HCT116 (cell line): Measurements from ENCODE around the gene TMEM144.

Experiments used
- CEBPB ChIP-seq: IDR thresholded peaks from 2 replicates; pipeline ENCODE4 v1.6.1; 2012; ENCODE audit warnings: low read depth
- EZH2 ChIP-seq: fragments of 200-600 bp; sonication (generic); IDR thresholded peaks from 2 replicates; pipeline ENCODE4 v1.6.1; 2017; ENCODE audit warnings: antibody characterized with exemption, mixed run types
- POLR2A ChIP-seq: IDR thresholded peaks from 2 replicates; pipeline ENCODE4 v1.7.0; 2011; ENCODE audit warnings: borderline replicate concordance; ENCODE audit not compliant: insufficient read depth, insufficient read length; ENCODE audit errors: extremely low read depth
- POLR2AphosphoS5 ChIP-seq: IDR thresholded peaks from 2 replicates; pipeline ENCODE4 v1.6.1; 2011; ENCODE audit warnings: mild to moderate bottlenecking, low read depth, low read length, moderate library complexity
- TF ChIP-seq, protein P1 (sequence below), 3 experiments: fragments of 200-600 bp in 1 of 3; sonication (generic) in 1 of 3; IDR thresholded peaks in 2 of 3; conservative IDR thresholded peaks in 1 of 3; 2 replicates each; pipeline ENCODE4 v1.5.1; 2012 to 2017; ENCODE audit warnings: low read depth in 2 of 3, low read length in 2 of 3, antibody characterized with exemption in 1 of 3, borderline replicate concordance in 1 of 3, control low read depth in 1 of 3, mild to moderate bottlenecking in 1 of 3, mixed read lengths in 1 of 3, mixed run types in 1 of 3, moderate library complexity in 1 of 3; ENCODE audit not compliant: insufficient read depth in 1 of 3
- TF ChIP-seq, protein P2 (sequence below): IDR thresholded peaks from 2 replicates; pipeline ENCODE4 v1.6.1; 2012
- TF ChIP-seq, protein P3 (sequence below): IDR thresholded peaks from 2 replicates; pipeline ENCODE4 v1.6.1; 2012

DNA sequence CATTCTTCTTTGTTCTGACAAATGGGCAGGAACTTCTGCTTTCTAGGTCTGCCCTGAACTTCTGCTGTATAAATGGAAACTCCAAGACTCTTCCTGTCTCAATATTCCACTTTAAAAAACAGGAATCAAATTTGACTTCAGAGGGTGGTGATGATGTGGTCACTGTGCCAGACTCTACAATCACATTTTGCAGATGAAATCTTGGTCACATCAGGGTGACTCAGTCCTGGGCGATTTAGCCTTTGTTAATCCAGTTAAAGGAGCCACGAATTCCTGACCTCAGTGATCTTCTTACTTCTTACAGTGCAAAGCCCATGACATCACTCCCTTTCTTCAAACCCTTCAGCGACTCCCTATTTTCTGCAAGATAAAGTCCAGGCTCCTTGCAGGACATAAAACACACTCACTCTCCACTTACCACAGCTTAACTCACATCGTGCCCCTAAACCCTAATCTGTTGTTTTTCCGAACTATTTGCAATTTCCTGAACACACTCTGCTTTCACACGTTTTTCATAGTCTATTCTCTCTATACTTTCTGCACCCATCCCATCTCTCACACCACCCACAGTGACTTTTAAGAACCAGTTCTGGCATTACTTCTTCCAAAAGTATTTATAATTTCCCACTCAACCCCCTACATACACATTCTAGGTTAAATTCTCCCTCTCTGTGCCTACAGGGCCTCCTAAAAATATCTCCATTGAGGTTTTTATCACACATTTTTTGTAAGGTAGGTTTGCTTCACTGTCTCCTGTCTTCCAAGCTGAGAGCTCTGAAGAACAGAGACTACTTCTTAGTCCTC lies 48.5 kb upstream of the TMEM144 start:
- no peak for TF ChIP-seq EZH2
- TF ChIP-seq CEBPB, result peak; percentile 23; the same call in 1 of the 2 replicates
- TF ChIP-seq POLR2AphosphoS5, result no peak
- TF ChIP-seq, protein P1, sequence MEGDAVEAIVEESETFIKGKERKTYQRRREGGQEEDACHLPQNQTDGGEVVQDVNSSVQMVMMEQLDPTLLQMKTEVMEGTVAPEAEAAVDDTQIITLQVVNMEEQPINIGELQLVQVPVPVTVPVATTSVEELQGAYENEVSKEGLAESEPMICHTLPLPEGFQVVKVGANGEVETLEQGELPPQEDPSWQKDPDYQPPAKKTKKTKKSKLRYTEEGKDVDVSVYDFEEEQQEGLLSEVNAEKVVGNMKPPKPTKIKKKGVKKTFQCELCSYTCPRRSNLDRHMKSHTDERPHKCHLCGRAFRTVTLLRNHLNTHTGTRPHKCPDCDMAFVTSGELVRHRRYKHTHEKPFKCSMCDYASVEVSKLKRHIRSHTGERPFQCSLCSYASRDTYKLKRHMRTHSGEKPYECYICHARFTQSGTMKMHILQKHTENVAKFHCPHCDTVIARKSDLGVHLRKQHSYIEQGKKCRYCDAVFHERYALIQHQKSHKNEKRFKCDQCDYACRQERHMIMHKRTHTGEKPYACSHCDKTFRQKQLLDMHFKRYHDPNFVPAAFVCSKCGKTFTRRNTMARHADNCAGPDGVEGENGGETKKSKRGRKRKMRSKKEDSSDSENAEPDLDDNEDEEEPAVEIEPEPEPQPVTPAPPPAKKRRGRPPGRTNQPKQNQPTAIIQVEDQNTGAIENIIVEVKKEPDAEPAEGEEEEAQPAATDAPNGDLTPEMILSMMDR (IDR thresholded peaks at IDR 0.05 in 2 of 3, conservative IDR thresholded peaks at IDR 0.05 in 1 of 3; ENCODE audit: borderline replicate concordance in 1 of 3, insufficient read depth in 1 of 3, low read depth in 2 of 3, low read length in 2 of 3), result no peak
- no peak for TF ChIP-seq POLR2A
- TF ChIP-seq, protein P2, sequence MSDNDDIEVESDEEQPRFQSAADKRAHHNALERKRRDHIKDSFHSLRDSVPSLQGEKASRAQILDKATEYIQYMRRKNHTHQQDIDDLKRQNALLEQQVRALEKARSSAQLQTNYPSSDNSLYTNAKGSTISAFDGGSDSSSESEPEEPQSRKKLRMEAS, result no peak
- TF ChIP-seq, protein P3, sequence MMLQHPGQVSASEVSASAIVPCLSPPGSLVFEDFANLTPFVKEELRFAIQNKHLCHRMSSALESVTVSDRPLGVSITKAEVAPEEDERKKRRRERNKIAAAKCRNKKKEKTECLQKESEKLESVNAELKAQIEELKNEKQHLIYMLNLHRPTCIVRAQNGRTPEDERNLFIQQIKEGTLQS, result no peak
